ENCODE results near the gene TOPBP1.

DNA sequence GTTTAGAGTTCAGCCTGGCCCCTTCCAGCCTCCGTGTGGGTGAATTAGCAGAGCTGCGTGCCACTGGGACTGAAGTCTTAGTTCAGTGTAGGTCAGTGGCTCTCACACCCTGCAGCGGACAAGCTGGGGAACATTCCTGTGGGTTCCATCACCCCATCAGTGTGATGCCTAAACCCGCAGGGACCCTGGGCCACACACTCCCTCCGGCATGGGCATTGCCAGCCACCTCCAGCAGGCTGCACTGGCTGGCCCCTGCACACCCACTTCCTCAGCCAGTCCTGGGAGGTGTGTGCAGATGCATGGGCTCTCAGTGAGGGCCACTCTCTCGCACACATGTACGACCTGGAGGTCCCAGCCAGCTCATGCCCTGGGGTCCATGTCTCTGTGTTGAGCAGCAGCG is 32.1 kb upstream of the TOPBP1 start:
- TF ChIP-seq POLR2A (IDR thresholded peaks at IDR 0.05) (no peak), EP300 (IDR thresholded peaks at IDR 0.05; ENCODE audit: low read depth) (no peak)
- TF ChIP-seq, protein P1, sequence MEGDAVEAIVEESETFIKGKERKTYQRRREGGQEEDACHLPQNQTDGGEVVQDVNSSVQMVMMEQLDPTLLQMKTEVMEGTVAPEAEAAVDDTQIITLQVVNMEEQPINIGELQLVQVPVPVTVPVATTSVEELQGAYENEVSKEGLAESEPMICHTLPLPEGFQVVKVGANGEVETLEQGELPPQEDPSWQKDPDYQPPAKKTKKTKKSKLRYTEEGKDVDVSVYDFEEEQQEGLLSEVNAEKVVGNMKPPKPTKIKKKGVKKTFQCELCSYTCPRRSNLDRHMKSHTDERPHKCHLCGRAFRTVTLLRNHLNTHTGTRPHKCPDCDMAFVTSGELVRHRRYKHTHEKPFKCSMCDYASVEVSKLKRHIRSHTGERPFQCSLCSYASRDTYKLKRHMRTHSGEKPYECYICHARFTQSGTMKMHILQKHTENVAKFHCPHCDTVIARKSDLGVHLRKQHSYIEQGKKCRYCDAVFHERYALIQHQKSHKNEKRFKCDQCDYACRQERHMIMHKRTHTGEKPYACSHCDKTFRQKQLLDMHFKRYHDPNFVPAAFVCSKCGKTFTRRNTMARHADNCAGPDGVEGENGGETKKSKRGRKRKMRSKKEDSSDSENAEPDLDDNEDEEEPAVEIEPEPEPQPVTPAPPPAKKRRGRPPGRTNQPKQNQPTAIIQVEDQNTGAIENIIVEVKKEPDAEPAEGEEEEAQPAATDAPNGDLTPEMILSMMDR (IDR thresholded peaks at IDR 0.05) = no peak
